GM19467 (cell line): ENCODE measurements around the gene GNB1L.
"Not testable (repeated sequence)": the region's sequence is repeated elsewhere in the genome, so short reads cannot be mapped to it uniquely, and the experiment has no call there.

ENCODE experiments used
- ATAC-seq: cut with Tn5 transposase; IDR thresholded peaks from one replicate; pipeline ENCODE4 v1.9.1; 2021; ENCODE audit warnings: mild to moderate bottlenecking, moderate library complexity; ENCODE audit not compliant: unreplicated experiment

The GNB1L gene

GRCh38 chr22:19799322-19800190 is 55.1 kb downstream of the GNB1L start:
- ATAC-seq, result no peak

GRCh38 chr22:19798891-19799293 is 55.8 kb downstream of the GNB1L start:
- no peak for ATAC-seq

GRCh38 chr22:19798003-19798665 is 56.5 kb downstream of the GNB1L start:
- ATAC-seq, result no peak

- no peak for ATAC-seq
Measured at GRCh38 chr22:19797086-19798002, 57.3 kb downstream of the GNB1L start.

GRCh38 chr22:19796160-19796559 is 58.5 kb downstream of the GNB1L start:
- no peak for ATAC-seq

- no peak for ATAC-seq
Measured at GRCh38 chr22:19795617-19796008, 59.1 kb downstream of the GNB1L start.

GRCh38 chr22:19793661-19794310 is 60.9 kb downstream of the GNB1L start:
- ATAC-seq, result no peak

- no peak for ATAC-seq
Measured at GRCh38 chr22:19793161-19793560, 61.5 kb downstream of the GNB1L start.

GRCh38 chr22:19792383-19792896 is 62.2 kb downstream of the GNB1L start:
- ATAC-seq, result not testable (repeated sequence)

- ATAC-seq, result no peak
Measured at GRCh38 chr22:19791894-19792293, 62.8 kb downstream of the GNB1L start.

- ATAC-seq, result no peak
Measured at GRCh38 chr22:19791243-19791642, 63.4 kb downstream of the GNB1L start.

GRCh38 chr22:19789828-19790227 is 64.8 kb downstream of the GNB1L start:
- no peak for ATAC-seq

GRCh38 chr22:19789406-19789805 is 65.3 kb downstream of the GNB1L start:
- no peak for ATAC-seq

- ATAC-seq, result no peak
Measured at GRCh38 chr22:19788661-19789225, 65.9 kb downstream of the GNB1L start.

GRCh38 chr22:19787849-19788141 is 66.9 kb downstream of the GNB1L start:
- ATAC-seq, result no peak

GRCh38 chr22:19786959-19787848 is 67.5 kb downstream of the GNB1L start:
- ATAC-seq, result no peak

- ATAC-seq, result no peak
Measured at GRCh38 chr22:19786264-19786585, 68.4 kb downstream of the GNB1L start.

GRCh38 chr22:19785461-19786263 is 69.0 kb downstream of the GNB1L start:
- ATAC-seq, result no peak
